Forelimb muscle (tissue), 1 donor: ENCODE data around the gene SFSWAP. TPM values are rescaled to one million over a fixed set of nuclear protein-coding genes. Genes with fewer than 3 reads are reported as not detected.
"Not testable (repeated sequence)": the region's sequence is repeated elsewhere in the genome, so short reads cannot be mapped to it uniquely, and the experiment has no call there.

Experiments used
- DNase-seq: peaks from one replicate; pipeline ENCODE4 v3.0.0-alpha.2; 2013; ENCODE audit warnings: low read depth
- polyA plus RNA-seq: library from polyadenylated mRNA; unstranded; fragments of 120-200 nt; gene quantifications from one replicate; pipeline ENCODE4 v1.2.1, GENCODE V29; 2013; ENCODE audit not compliant: insufficient read length

SFSWAP gene
- polyA plus RNA-seq, 1 donor, result 29.2 TPM

DNA sequence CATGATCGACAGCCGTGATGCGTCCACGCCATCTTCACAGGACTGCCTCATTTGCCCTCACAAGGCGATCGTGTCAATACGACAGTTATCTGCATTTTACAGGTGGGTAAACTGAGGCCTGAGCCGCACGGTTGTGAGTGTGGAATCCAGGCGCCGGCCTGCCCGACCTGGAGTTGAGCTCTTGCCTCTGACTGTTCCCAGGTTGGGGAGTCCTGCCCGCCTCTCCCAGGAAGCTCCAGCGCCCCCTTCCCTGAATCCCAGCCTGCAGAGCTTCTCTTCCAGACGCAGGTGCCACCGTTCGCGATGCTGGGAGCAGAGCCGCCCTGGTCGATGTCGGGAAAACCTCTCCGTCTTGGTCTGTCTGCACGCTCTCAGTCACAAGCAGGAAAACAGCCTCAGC is 31.1 kb upstream of the SFSWAP start:
- DNase-seq, result not testable (repeated sequence)

DNA sequence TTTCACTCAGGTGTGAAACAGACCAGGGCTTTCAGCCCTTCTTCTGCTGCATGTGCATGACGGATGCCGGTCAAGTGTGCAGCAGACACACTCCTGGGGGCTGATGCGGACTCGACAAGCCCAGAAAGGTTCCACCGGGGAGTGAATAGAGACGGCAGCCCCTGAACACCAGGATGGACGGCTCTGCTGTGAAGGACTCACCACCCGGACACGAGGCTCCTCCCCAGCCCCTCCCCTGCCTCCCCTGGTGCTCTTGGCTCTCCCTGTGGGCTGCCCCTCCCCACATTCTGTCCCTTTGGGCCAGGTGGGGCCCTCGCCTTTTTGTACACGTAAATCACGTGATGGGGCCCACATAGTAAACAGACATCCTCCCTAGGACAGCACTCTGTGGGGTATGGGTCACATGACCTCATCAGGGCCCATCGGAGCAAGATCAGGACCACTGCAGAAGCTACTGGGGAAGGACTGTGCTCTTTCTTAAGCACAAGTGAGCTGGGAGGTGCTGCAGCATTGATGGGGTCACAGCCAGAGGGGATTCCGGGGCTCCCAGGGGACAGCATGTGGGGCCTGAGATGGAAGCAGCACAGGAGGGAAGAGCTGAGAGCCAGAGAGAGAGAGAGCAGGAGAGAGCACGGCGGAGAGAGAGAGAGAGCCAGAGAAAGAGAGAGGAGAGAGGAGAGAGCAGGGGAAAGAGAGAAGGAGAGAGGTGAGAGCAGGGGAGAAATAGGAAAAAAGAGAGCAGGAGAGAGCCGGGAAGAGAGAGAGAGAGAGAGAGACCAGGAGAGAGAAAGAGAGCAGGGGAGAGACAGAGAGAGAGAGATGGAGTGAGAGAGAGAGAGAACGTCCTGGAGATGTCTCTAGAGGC is 30.3 kb upstream of the SFSWAP start:
- DNase-seq, result not testable (repeated sequence)

DNA sequence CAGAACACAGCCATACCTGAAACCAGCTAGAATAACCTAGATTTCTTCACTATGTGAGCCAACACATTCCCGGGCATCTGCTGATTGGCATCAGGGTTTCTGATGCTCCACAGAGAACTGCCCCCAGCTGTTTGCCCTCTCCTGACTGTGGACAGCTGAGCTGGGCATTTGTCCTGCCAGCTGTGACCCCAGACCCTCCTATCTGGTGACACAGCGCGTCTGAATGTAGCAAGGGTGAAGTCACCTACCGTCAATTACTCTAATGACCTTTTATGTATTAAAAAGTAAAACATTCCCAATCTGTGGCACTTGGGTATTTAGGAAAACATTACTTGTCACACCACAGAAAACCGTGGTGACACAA is 29.7 kb upstream of the SFSWAP start:
- no peak for DNase-seq

DNA sequence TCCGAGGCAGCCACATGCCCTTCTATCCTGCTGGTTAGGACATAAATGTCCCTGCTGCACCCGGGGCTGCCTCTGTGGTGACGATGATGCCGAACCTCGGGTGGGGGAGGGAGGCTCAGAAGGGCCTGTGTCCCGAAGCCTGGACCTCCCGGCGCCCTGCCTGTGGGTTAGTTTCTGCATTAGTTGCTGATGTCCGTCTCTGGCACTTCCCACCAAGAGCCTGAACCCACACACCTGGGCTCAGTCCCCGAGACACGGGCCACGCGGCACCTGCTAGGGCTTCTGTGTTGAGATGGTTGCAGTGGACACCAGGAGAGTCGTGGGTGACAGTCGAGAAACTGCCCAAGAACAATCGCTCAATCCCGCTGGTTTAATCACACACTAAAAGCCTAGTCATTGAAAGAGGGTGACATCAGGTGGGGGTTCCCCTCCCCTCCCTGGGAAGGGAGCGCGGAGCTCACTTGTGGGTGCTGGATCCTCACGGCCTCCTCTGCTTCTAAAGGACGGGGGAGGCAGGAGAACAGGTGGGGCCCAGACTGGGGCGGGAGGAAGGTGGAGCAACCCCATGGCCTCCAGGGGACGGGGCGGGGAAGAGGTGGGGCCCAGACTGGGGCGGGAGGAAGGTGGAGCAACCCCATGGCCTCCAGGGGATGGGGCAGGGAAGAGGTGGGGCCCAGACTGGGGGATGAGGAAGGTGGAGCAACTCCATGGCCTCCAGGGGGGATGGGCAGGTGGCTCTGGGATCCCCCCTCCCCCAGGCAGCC is 29.0 kb upstream of the SFSWAP start:
- DNase-seq, result not testable (repeated sequence)

DNA sequence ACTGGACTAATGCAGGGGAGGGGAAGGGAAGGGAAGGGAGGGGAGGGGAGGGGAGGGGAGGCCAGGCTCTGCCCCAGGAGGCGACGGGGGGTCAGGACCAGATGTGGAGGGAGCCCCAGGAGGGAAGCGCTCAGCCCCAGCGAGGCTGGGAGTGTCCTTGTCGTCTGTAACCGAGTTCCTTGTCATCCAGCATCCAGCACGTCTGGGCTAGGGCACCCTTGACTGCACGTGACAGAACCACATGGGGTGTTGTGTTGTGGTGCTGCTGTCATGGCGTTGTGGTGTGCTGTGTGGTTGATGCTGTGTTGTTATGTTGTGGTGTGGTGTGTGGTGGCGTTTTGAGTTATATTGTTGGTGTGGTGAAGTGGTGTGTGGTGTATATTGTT is 28.4 kb upstream of the SFSWAP start:
- DNase-seq, result no peak

DNA sequence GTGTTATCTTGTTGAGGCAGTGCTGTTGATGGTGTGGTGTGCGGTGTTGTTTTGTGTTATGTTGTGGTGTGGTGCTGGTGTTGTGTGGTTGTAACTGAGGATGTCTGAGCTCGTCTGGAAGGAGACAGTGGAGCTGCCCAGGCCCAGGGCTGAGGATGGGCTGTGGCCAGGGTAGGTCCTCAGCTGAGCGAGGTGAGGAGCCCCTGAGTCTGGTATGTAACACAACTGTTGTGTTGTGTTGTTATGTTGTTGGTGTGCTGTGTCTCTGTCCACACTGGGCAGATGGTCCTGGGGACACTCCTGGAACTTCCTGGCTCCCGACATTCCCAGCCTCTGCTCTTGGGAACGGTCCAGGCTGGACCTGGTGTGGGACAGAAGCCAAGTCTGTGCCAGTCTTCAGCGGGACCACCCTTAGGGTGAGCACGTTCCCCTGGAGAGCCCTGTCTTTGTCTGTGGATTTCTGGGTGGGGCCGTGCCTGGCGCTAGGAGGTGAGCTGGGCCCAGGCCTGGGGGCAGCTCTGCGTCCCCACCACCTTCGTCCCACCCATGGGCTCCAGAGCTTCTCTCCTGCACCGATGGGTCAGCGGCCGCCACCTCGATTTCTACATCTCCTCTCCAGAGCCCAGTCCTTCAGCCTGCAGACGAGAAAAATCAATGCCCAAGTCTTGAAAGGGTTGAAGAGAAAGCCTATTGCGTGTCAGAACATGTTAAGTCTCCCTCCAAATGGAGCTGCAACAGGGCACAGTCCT is 27.4 kb upstream of the SFSWAP start:
- no peak for DNase-seq

DNA sequence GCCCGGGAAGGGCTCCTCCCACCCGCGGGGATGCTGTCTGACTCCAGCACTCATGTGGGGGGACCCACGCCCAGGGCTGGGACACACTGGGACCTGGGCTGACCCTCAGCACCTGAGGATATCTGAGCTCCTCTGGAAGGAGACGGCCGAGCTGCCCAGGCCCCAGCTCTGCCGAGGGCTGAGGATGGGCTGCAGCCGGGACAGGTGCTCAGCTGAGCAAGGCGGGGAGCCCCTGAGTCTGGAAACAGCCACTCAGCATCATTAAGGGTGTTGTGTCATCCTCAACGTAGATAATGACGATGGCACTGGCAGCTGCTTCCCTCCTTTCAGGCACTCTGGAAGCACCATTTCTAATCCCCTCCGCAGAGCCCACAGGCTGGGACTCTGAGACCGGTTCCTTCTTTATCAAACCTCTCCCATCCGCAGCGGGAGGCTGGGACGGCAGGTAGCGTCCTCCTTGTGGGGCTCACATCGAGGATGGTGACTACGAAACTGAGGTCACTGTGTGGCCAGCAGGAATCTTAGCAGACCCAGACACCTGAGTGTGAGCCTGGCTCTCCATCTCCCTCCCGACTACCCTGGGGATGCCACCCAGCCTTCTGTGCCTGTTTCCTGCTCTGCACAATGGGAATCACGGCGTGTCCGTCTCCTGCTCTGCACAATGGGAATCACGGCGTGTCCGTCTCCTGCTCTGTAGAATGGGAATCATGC is 26.7 kb upstream of the SFSWAP start:
- DNase-seq, result no peak

DNA sequence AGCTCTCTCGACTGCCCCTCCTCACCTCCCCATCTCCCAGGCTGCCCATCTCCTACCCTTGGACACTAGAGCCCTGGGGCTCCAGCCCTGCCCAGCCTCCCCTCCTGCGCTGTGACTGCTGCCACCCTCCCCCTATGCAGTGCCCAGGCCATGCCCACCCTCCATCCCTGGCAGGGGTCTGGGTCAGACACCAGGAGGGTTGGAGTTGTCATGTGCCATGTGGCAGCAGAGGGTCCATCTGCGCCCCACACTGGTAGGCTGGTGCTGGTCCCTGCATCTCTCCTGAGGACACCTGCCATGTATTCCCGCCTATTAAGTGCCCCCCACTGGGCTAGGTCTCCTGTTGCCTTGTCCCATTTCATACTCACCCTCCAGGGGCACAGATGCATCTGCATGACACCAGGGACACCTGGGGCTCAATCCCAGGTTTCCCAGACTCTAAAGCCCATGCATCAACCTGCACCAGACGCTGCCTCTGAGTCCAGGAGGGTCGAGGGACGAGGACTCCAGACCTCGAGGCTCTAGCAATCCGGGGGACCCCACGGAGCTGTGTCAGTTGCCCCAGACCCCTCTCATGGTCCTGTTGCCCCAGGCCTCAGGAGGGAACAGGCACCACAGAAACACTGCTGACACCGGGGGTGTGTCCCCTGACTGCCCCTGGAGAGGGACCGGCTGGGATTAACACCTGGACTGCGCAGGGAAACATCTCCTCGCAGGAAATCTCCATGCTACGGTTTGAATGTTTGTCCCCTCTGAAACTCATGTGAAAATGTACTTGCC is 23.4 kb upstream of the SFSWAP start:
- no peak for DNase-seq

DNA sequence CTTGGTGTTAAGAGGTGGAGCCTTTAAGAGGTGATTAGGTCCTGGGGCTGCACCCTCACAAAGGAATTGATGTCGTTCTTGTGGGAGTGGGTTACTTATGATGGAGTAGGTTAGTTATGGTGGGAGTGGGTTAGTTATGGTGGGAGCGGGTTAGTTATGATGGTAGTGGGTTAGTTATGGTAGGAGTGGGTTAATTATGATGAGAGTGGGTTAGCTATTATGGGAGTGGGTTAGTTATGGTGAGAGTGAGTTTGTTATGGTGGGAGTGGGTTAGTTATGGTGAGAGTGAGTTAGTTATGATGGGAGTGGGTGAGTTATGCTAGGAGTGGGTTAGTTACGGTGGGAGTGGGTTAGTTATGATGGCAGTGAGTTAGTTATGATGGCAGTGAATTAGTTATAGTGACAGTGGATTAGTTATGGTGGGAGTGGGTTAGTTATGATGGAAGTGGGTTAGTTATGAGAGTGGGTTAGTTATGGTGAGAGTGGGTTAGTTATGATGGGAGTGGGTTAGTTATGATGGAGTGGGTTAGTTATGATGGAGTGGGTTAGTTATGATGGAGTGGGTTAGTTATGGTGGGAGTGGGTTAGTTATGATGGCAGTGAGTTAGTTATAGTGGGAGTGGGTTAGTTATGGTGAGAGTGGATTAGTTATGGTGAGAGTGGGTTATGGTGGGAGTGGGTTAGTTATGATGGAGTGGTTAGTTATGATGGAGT is 22.6 kb upstream of the SFSWAP start:
- DNase-seq, result no peak

DNA sequence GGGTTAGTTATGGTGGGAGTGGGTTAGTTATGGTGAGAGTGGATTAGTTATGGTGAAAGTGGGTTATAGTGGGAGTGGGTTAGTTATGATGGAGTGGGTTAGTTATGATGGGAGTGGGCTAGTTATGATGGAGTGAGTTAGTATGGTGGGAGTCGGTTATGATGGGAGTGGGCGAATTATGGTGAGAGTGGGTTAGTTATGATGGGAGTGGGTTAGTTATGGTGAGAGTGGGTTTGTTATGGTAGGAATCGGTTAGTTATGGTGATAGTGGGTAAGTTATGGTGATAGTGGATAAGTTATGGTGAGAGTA is 22.1 kb upstream of the SFSWAP start:
- DNase-seq, result no peak

DNA sequence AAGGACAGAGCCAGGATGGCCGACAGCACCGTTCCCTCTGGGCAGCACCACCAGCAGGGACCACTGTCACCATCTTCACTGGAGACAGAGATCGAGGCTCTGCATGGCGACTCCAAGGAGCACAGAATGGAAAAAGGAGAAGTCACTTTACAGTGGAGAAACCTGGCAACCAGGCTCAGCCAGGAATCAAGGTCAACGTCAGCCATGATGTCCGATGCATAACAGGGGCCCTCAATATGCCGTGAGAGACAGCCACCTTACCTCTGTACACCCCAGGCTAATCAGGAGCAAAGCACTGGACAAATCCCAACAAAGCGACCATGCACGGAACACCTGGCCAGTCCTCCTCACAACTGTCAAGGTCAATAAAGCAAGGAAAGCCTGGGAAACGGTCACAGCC is 20.6 kb upstream of the SFSWAP start:
- no peak for DNase-seq

DNA sequence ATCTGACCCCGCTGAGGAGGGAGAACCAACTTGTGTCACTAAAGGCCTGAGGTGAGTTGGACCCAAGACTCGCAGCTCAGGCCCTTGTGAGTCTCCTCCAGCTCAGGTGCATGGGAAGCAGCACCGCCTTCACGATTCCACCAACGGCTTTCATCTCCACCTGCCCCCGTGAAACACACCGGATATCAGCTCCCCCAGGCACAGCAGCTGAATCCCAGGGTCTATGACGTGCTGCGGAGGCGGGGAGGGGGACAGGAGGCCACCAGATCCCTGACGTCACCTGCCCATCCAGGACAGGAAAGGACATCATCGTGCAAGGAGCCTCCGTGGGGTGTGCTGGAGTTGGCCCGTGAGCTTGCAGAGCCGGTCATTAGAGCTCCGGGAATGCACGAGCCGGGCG is 18.5 kb upstream of the SFSWAP start:
- no peak for DNase-seq

DNA sequence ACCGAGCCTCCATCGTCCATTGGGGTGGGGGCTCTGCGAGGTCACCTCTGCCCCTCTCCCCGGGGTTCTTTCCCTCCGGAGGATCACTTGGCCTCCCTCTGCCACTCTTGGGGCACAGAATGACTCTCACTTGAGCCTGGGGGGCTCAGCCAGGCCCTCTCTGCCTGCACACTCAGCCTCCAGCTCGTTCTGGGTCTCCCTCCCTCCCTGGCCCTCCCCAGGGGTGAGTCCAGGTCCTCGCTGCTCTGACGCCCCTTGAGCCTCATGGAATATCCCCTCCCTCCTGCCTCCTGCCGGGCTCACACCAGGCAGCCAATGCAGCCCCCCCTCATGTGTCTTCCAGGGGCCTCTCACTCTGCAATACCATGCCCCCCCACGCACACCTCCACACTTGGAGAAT is 17.7 kb upstream of the SFSWAP start:
- no peak for DNase-seq

DNA sequence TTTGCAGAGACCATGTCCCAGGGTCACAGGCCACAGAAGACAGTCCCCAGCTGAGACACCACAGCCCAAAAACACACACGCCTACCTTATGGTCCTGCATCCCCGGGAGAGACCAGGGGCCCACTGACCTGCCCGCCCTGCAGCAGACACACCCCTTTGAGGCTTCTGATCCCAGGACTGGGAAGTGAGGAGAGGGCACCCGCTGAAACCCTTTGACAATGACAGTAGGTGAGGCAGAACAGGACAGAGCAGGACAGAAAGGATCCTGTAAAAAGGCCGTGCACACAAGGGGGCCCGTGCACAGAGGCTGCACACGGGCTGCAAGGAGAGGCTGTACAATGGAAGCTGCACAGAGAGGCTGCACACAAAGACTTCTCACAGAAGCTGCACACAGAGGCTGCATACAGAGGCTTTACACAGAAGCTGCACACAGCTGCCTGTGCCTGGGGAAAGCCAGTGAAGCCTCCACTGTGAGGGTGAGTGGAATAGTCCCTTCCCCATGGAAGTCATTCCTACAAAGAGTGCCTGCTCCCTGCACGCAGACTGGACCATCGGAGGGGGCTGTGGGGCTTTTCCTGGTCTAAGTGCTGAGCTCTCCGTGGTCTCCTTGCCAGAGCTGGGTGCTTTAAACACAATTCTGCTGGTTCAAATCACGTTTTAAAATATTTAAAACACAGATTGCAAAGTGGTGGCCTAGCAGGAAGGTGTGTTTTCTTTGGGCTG is 16.6 kb upstream of the SFSWAP start:
- DNase-seq, result no peak

DNA sequence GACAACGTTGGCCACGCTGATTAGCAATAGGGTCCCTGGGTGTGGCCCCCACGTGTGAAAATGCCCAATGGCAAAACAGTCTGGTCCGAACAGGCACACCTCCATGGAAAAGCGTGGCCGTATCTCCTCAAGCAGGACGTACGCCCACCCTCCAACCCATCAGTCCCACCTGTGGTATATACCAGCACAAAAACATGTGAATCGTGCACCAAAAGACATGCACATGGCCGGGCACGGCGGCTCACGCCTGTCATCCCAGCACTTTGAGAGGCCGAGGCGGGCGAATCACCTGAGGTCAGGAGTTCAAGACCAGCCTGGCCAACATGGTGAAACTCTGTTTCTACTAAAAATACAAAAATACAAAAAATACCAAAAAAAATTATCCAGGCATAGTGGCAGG is 14.9 kb upstream of the SFSWAP start:
- no peak for DNase-seq

DNA sequence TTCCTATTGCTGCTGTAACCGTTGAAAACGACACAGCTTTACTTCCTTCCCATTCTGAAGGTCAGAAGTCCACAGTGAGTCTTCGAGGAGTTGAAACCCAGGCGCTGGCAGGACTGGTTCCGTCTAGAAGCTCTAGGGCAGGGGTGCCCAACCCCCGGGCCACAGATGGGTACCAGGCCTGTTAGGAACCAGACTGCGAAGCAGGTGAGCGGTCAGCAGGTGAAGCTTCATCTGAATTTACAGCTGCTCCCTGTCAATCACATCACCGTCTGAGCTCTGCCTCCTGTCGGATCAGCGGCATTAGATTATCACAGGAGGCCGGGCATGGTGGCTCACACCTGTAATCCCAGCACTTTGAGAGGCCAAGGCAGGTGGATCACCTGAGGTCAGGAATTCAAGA is 12.6 kb upstream of the SFSWAP start:
- DNase-seq, result no peak

DNA sequence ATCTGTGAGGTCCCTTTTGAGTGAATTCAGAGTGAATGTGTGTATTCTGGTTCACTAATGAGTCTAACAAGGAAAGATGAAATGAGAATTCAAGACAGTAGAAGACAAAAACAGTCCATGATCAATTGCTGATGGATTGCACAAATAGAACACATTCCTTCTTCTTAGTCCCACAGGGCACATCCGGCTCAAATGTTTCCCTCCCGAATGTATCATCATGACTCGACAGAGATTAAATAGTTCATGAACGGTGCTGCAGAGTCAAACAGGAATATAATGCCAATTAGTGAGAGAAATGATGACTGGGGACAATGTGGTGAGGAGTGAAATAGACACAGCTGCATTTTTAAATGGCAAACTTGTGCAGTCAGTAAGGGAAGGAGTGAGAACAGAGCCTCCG is 11.5 kb upstream of the SFSWAP start:
- no peak for DNase-seq

DNA sequence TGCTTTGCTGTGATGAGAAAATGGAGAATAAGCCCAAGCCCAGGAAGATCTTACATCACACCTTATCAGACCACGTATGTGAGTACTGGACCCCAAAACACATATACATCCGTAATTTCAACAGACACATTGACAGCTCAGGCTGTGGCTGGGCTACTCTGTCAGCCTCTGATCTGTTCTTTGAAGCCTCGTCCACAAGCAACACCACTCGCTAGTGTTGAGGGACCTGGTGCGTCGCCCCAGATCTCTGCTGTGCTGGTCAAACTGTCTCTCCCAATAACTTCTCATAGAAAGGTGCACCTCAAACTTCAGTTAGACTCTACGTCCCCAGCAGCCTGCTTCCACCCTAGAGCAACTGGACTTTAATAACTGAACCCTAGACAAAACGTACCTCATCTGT is 10.6 kb upstream of the SFSWAP start:
- no peak for DNase-seq

DNA sequence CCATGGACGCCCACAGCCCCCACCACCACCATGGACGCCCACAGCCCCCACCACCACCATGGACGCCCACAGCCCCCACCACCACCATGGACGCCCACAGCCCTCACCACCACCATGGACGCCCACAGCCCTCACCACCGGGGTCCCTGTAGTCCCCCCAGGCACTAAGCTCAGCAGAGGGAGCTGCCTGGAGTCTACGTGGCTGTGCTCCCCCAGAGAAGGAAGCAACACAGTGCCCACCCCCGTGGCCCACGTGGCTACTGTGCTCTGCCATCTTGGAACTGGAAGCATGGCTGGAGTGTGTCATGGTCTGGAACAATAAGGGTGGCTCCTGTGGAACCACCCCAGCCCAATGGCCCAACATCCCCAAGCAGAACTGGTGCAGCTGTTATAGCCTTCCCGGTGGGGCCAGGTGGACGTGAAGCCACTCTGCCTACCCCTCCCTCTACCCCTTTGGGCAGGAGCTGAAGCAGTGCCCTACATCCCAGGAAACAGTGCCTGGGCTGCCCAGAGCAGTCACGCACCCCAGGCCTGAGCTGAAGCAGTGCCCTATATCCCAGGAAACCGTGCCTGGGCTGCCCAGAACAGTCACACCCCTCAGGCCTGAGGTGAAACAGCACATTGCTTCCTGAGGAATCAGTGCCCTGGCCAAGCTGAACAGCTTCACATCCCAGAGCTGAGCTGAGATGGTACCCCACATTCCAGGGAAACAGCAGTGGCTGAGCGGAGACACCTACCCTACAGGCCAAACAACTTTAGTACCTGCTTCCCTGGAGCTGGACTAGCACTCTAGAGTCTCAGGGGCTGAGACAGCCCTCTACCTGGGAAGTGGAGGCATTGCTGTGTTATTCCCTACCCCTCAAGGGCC is 9.0 kb upstream of the SFSWAP start:
- DNase-seq, result no peak
